GM21528 (cell line): Measurements from ENCODE around the gene CADM3.

Experiments
- ATAC-seq: cut with Tn5 transposase; IDR thresholded peaks from one replicate; pipeline ENCODE4 v1.9.1; 2021; ENCODE audit warnings: mild to moderate bottlenecking, moderate library complexity; ENCODE audit not compliant: unreplicated experiment, low FRiP score

Gene CADM3

DNA sequence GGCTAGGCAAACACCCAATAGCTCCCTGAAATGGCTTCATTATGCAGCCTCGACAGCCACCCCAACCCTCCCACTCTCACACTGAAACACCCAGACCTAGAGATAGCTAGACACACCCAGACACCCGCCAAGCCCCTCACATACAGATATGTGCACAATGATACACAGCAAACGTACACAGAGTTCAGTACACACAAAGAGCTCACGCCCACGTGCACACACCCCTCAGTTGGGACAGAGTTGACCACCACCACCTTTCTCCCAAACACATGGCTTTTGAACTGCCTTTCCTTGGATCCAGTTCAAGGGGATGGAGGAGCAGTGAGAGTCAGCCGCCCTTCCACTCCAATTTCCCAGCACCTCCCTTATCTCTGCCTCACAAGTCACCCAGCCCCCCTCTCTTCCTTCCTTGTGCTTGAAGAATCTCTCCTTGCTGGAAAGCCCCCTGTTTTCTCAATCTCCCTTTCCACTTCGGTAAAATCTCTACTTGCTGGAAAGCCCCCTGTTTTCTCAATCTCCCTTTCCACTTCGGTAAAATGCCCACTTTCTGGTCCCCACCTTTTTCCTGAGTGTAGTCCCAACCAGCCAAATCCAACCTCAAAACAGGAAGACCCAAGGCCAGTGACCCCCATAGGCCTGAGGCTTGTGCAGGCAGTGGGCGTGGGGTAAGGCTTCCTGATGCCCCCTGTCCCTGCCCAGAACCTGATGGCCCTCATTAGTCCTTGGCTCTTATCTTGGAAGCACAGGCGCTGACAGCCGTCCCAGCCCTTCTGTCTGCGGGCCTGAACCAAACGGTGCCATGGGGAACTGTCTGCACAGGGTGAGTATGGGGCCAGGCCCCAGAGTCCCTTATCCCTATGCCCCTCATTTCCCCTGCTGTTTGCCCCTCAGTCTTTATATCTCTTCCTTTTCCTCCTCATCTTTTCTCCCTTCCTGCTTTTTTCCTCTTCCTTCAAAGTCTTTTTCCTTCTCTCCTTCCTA, 33.0 kb downstream of the CADM3 start, which contains the start of gene ACKR1:
Gene ACKR1 (plus strand): TSS at position 715 of the 981 bp plus-strand sequence. CDS start 85 bp downstream, at position 800.
- ATAC-seq: no peak

DNA sequence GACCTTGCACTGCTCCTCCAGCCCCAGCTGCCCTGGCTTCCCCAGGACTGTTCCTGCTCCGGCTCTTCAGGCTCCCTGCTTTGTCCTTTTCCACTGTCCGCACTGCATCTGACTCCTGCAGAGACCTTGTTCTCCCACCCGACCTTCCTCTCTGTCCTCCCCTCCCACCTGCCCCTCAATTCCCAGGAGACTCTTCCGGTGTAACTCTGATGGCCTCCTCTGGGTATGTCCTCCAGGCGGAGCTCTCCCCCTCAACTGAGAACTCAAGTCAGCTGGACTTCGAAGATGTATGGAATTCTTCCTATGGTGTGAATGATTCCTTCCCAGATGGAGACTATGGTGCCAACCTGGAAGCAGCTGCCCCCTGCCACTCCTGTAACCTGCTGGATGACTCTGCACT, 33.8 kb downstream of the CADM3 start:
- no peak for ATAC-seq

DNA sequence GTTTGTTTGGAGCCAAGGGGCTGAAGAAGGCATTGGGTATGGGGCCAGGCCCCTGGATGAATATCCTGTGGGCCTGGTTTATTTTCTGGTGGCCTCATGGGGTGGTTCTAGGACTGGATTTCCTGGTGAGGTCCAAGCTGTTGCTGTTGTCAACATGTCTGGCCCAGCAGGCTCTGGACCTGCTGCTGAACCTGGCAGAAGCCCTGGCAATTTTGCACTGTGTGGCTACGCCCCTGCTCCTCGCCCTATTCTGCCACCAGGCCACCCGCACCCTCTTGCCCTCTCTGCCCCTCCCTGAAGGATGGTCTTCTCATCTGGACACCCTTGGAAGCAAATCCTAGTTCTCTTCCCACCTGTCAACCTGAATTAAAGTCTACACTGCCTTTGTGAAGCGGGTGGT, 34.7 kb downstream of the CADM3 start:
- no peak for ATAC-seq

DNA sequence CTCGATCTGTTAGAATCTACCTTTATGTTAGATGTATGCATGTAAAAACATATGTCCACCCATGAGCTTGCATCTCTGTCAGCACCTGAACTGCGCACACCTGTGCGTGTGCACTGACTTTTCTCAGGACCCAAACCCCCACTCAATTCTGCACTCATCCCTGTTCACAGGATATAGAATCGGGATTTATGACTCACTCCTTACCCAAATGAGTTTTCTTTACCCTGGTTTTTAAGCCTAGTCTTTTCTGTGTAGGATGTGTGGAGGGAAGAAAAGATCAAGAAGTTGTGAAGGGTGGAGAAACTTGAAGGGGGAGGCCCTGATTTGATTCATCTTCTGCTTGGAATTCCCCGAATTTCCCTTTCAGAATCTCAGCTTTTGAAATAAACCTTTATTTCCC, 35.7 kb downstream of the CADM3 start:
- no peak for ATAC-seq

- no peak for ATAC-seq
Measured at GRCh38 chr1:159207774-159208173, 36.4 kb downstream of the CADM3 start.

DNA sequence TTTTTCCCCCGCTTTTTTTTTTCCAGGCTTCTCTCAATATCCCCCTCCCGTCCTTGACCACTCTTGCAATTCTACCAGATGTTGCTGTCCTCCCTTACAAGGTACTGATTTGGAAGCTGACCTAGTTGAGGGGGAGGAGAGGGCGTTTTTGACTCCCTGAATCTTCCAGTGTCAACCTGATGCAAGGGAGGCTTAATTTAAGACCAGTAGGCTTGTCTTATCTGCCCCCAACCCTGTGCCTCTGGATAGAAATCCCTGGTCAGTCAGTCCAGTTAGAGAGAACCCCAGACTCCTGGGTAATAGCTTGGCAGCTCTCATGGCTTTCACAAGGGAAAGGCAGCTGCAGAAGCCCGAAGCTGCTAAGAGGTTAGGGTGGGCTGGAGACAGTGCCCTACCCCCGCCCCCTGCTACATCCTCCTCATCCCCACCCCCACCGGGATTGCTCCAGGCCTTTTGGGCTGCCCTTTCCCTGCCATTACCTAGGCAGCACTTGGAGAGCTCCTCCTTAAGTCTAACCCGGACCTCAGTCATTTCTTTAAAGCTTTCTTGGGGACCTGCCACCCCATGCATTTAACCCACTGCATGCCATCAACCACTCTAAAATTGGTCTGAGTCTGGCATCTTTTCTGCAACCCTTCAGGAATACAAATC, 36.9 kb downstream of the CADM3 start:
- no peak for ATAC-seq

DNA sequence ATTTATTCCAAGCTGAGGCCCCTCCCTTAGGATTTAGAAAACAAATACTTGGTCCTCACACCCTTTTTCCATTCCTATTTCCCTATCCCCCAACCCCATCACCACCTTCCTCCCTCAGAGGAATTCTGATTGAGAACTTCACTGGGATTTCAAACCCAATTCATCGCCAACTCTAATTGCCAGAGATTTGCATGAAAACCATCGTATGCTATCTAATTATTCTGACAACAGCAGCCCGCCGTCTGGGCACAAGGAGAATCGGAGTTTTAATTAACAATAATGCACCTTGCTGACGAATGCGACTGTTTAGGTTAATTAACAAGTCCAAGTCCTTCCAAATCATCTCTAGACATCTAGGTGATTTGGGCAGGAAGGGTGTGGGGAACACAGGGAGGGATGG, 37.6 kb downstream of the CADM3 start:
- no peak for ATAC-seq

GRCh38 chr1:159211331-159212136, 40.1 kb downstream of the CADM3 start:
- ATAC-seq: no peak

DNA sequence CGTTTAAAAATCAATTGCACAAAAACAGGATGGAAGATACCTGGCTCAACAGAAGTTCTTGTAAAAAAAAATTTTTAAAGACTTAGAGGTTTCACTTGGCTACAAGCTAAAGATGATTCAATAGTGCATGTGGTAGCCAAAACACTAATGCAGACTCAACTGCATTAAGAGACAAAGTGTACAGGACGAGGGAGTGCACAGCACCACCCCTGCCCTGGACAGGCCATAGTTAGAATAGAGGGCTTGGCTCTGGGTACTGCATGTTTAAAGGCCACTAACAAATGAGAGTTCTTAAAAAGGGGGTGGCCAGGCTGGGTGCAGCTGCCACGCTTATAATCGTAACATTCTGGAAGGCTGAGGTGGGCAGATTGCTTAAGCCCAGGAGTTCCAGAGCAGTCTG, 41.2 kb downstream of the CADM3 start:
- no peak for ATAC-seq

DNA sequence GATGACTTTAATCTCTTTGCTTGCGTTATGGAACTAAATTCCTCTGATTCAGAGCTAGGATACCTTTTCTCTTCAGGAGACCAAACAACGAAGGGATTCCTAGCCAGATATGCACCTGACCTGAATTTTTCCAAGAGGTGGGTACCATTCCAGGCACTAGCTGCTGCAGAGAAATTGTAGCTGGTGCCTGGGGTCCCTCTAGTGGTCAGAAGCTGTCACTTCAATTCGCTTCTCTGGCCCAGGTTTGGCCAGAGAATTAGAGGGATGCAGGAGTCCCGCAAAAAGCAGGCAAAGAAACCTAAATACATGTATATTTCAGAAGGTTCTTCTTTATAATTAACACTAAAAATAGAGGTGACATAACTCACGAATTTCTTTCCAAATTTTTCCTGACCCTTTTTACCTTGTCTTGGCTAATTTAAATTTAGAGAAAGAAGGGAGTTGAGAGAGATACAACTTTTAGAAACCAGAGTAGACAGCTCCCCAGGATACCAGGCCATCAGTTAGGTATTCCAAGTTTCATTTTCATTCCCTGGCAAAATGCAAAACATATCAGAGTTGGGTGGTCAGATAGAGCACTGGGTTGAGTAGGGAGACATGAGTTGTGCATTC, 42.8 kb downstream of the CADM3 start:
- no peak for ATAC-seq

DNA sequence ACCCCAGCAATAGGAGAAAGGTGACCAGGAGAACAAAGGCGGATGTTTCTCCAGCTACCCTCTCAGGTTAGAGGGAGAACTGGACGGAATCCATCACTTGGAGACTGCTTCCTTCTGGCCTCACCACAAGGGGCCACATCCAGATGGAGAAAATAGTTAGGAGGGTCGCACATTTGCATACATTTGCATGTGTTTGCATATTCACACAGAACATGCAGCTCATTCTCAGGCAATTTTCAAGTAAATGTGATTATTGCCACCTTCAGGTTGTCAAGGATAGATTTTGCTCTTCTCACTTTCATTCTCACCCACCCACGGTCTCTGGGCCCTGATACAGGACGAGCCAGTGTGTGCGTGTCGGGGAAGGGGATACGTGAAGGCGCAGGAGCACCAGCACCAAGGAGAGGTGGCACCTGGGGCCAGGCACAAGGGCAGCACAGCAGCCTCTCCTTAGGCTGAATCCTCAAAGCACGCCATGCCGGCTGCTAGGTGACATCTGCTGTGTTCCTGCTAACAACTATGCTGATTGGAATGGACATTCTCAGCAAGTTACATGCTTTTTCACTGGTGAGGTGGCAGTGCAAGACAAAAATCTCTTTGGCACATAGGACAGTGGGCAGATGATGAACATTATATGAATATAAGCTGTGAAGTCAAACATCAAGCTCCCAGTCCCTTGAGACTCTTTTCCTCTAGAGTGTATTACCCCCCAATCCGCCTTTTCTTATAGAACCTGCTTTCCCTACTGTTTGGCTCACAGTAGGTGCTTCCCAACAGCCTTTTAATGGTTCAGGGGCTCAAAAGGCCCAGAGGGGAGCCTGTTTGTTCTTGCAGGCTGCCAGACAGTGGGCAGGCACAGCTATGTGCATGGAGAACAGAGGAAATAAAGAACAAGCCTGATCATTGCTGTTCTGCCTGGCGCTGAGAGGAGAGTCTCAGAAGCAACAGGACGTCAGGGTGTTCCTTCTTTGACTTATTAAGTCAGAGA, 47.5 kb downstream of the CADM3 start:
- no peak for ATAC-seq

DNA sequence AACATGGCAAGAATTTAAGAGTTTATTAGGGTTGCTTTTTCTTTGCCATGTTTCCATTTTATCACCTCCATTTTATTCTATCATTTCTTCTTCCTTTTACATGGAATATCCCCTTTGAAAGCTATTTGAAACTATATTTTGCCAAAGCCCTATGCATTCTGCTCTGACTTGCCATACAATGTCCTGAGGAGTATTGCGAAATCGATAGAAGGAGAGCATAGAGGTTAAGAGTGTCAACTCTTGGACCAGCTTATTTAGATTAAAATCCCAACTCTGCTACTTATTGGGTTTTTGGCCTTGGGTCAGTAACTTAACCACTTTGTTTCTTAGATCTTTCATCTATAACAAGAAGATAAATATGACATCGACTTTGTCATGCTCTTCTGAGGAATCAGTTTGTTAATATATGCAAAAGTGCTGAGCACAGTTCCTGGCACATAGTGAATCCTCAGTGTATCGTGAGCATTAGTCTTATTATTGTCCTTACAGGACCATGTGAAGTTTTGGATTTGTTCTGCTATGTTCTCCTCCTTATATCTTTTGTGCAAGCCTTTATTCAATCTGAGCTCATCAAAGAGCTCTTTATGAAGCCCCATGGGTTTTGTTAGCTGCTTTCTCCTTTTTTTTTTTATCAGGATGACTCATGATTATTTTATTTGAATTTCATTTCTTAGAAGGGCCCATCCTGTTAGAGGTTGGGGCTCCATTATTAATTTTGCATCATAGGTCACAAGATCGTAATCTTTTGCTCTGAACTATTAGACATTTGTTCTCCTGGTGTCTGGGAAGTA, 50.9 kb downstream of the CADM3 start:
- no peak for ATAC-seq

- ATAC-seq: no peak
Measured at GRCh38 chr1:159223004-159223403, 51.6 kb downstream of the CADM3 start.

DNA sequence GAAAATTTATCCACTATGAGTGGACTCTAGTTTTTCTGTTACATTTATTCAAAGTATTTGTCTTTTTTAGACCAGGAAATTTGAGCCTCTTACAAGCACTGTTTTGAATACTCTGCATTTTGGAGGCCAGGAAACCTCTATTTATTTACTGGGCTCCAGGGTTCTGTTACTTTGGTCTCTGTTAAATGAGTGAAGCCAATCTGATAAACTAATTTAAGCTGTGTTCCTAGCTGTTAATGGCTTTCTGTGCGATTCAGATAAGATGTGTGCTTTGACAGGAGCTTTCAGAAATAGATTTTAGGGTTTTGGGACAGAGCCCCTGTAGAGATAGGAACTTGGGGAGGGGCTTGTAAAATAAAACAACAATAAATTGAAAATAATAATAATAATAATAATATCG, 57.1 kb downstream of the CADM3 start:
- ATAC-seq: no peak

DNA sequence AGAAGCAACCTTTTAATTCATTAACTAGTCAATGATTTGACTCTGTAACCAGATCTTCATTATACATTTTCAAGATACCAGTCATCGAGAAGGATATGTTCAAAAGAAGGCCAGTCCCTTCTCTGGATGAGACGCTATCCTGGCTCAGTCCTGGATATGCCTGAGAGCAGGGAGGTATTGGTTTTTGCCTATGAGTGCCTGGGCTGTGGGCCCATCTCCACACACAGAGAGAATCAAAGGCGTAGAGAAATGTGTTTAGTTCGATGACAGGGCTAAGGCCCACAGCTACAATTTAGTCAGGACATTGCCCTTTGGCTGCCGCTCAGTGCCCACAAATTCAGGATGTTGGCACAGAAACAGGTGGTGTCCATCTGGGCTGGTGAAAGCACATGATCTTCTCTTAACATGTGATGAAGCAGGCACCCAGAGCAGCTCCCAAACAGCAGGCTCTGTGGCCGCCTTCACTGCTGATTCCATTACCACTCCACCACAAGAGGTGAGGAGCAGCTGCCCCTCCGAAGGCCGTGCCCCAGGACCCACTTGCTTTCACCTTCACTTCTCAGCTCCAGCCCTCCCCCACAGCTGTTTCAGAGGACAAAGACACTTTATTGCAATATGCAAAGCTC, 58.0 kb downstream of the CADM3 start:
- ATAC-seq: no peak

- no peak for ATAC-seq
Measured at GRCh38 chr1:159229896-159230295, 58.5 kb downstream of the CADM3 start.

DNA sequence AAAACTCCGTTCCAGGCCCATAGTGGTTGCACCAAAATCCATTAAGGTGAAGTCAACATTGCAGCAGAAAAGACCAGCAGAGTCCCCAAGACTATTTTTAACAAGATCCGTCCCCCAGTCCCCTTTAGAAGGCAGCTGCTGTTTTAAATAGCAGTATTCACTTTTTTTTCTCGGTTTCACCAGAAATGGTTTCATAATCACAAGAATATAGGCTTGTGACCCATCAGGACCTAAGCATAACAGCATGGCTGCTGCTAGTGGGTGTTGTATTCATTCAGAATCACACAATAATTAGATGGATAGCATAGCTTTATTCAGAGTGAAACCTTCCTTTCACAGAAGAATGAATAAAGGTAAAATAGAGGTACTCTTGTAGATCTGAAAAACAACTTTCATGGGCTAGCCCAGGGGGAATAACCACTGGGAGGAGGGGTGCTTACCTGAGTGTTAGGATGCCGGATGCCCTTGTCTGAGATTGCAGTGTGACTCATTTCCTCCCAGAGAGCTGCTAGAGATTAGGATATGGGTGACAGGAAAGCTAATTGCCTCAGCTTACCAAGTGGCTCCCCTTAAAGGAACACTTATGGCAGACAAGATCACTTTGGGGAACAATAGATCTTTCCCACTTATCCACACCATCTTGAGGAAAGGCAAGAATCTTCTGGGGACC, 68.3 kb downstream of the CADM3 start:
- peak; percentile 92 for ATAC-seq

GRCh38 chr1:159247266-159247665, 75.9 kb downstream of the CADM3 start:
- no peak for ATAC-seq
